Mesendoderm (in vitro differentiated cells): ENCODE data around the gene LAMTOR4.
"Not testable (repeated sequence)": the region's sequence is repeated elsewhere in the genome, so short reads cannot be mapped to it uniquely, and the experiment has no call there.

ENCODE experiments used
- DNase-seq: peaks from one replicate; pipeline ENCODE4 v3.0.0; 2013
- H2AK5ac ChIP-seq: 2 replicates; pipeline ENCODE4 v1.6.1; 2013; ENCODE audit warnings: low read length, inconsistent platforms
- H2BK120ac ChIP-seq: 2 replicates; pipeline ENCODE4 v1.6.1; 2013; ENCODE audit warnings: low read depth, mild to moderate bottlenecking, low read length, moderate library complexity, mixed read lengths
- H2BK15ac ChIP-seq: replicated peaks from 2 replicates; pipeline ENCODE4 v1.6.1; 2013; ENCODE audit warnings: low read depth, mild to moderate bottlenecking, moderate library complexity
- H2BK5ac ChIP-seq: 2 replicates; pipeline ENCODE4 v1.6.1; 2013; ENCODE audit warnings: low read length, inconsistent platforms
- H3K18ac ChIP-seq: 2 replicates; pipeline ENCODE4 v1.6.1; 2013; ENCODE audit warnings: mild to moderate bottlenecking, low read length, mixed read lengths
- H3K23ac ChIP-seq: one replicate; pipeline ENCODE4 v1.6.1; 2013; ENCODE audit warnings: low read length
- H3K27ac ChIP-seq: 2 replicates; pipeline ENCODE4 v1.5.1; 2013; ENCODE audit warnings: low read depth, mild to moderate bottlenecking, inconsistent platforms, low read length, moderate library complexity
- H3K27me3 ChIP-seq: 2 replicates; pipeline ENCODE4 v1.6.1; 2013; ENCODE audit warnings: low read length, control low read depth, mild to moderate bottlenecking, inconsistent platforms; ENCODE audit not compliant: insufficient read depth, poor library complexity
- H3K36me3 ChIP-seq: 2 replicates; pipeline ENCODE4 v1.6.1; 2013; ENCODE audit warnings: low read length, inconsistent platforms; ENCODE audit not compliant: control insufficient read depth, insufficient read depth
- H3K4ac ChIP-seq: one replicate; pipeline ENCODE4 v1.6.1; 2013; ENCODE audit warnings: low read depth, mild to moderate bottlenecking, low read length, moderate library complexity
- H3K4me1 ChIP-seq: 2 replicates; pipeline ENCODE4 v1.6.1; 2013; ENCODE audit warnings: low read depth, low read length, inconsistent platforms; ENCODE audit not compliant: control insufficient read depth
- H3K4me2 ChIP-seq: 2 replicates; pipeline ENCODE4 v1.6.1; 2013; ENCODE audit warnings: low read length
- H3K4me3 ChIP-seq: 2 replicates; pipeline ENCODE4 v1.5.1; 2013; ENCODE audit warnings: mild to moderate bottlenecking, low read length
- H3K56ac ChIP-seq: one replicate; pipeline ENCODE4 v1.6.1; 2013; ENCODE audit warnings: low read length
- H3K79me1 ChIP-seq: 2 replicates; pipeline ENCODE4 v1.6.1; 2013; ENCODE audit warnings: low read length, inconsistent platforms
- H3K79me2 ChIP-seq: 2 replicates; pipeline ENCODE4 v1.6.1; 2013; ENCODE audit warnings: mild to moderate bottlenecking, low read length; ENCODE audit not compliant: control insufficient read depth, insufficient read depth
- H3K9ac ChIP-seq: 2 replicates; pipeline ENCODE4 v1.6.1; 2013; ENCODE audit warnings: low read length, inconsistent platforms
- H4K5ac ChIP-seq: one replicate; pipeline ENCODE4 v1.6.1; 2013; ENCODE audit warnings: low read length
- H4K8ac ChIP-seq: one replicate; pipeline ENCODE4 v1.6.1; 2013; ENCODE audit warnings: low read depth, mild to moderate bottlenecking, control low read depth, low read length, moderate library complexity
- WGBS: extraction: QIAGEN DNeasy Blood & Tissue Kit; methylation state at CpG from one replicate; pipeline ENCODE4 v1.1.7; 2013; ENCODE audit warnings: low lambda C conversion rate, missing lambda C conversion rate; ENCODE audit not compliant: insufficient coverage; ENCODE audit errors: extremely low coverage; 5-methylcytosine and 5-hydroxymethylcytosine counted together

LAMTOR4 gene

GRCh38 chr7:100182616-100183015 is 33.9 kb downstream of the LAMTOR4 start:
- H3K4me3 ChIP-seq, H2BK120ac ChIP-seq, H2BK5ac ChIP-seq, H3K36me3 ChIP-seq, H3K56ac ChIP-seq, DNase-seq, H3K23ac ChIP-seq, H3K9ac ChIP-seq, H3K4me1 ChIP-seq, H4K8ac ChIP-seq, H3K4me2 ChIP-seq, H3K27ac ChIP-seq, H2BK15ac ChIP-seq, H3K18ac ChIP-seq, H4K5ac ChIP-seq, H3K79me2 ChIP-seq, H3K79me1 ChIP-seq, H2AK5ac ChIP-seq, H3K4ac ChIP-seq, H3K27me3 ChIP-seq: not testable (repeated sequence)
- no CpG with 5 or more reads among the region's 6 CpGs for WGBS

GRCh38 chr7:100183090-100183489 is 34.4 kb downstream of the LAMTOR4 start:
- not testable (repeated sequence) for H4K5ac ChIP-seq, H2BK120ac ChIP-seq, H3K4me1 ChIP-seq, H3K27me3 ChIP-seq, H3K79me1 ChIP-seq, H3K79me2 ChIP-seq, H3K4me2 ChIP-seq, H3K27ac ChIP-seq, H3K18ac ChIP-seq, H2BK15ac ChIP-seq, H4K8ac ChIP-seq, H3K9ac ChIP-seq, H3K56ac ChIP-seq, H3K36me3 ChIP-seq, H3K4me3 ChIP-seq, H3K23ac ChIP-seq, DNase-seq, H2BK5ac ChIP-seq, H3K4ac ChIP-seq, H2AK5ac ChIP-seq
- WGBS: no CpG with 5 or more reads among the region's 6 CpGs

- H3K27me3 ChIP-seq: no peaks in the 10 kb centered on the region
- H3K4me1 ChIP-seq: no peaks in the 10 kb centered on the region
- H3K4me3 ChIP-seq: no peak overlapping the region
- H4K5ac ChIP-seq: no peak overlapping the region
- H2BK15ac ChIP-seq: no peak overlapping the region
- H2AK5ac ChIP-seq: no peak overlapping the region
- no peak overlapping the region for H3K23ac ChIP-seq
- H2BK120ac ChIP-seq: no peak overlapping the region
- no CpG with 5 or more reads among the region's 2 CpGs for WGBS
- H3K4ac ChIP-seq: no peak overlapping the region
- H3K18ac ChIP-seq: no peak overlapping the region
- no peaks in the 10 kb centered on the region for H3K79me2 ChIP-seq
- no peak for DNase-seq
- H4K8ac ChIP-seq: no peak overlapping the region
- no peak overlapping the region for H3K4me2 ChIP-seq
- no peak overlapping the region for H3K56ac ChIP-seq
- H3K9ac ChIP-seq: no peak overlapping the region
- H3K27ac ChIP-seq: no peak overlapping the region
- no peaks in the 10 kb centered on the region for H3K79me1 ChIP-seq
- no peak overlapping the region for H2BK5ac ChIP-seq
- H3K36me3 ChIP-seq: no peaks in the 10 kb centered on the region
Observed at GRCh38 chr7:100185726-100186125, 37.0 kb downstream of the LAMTOR4 start.

GRCh38 chr7:100189061-100189460 is 40.3 kb downstream of the LAMTOR4 start:
- no peaks in the 10 kb centered on the region for H3K27me3 ChIP-seq
- H3K23ac ChIP-seq: no peak overlapping the region
- H2AK5ac ChIP-seq: no peak overlapping the region
- H3K18ac ChIP-seq: no peak overlapping the region
- no peak overlapping the region for H3K4me2 ChIP-seq
- H3K36me3 ChIP-seq: no peaks in the 10 kb centered on the region
- H3K27ac ChIP-seq: no peak overlapping the region
- H4K5ac ChIP-seq: no peak overlapping the region
- H2BK120ac ChIP-seq: no peak overlapping the region
- no peak overlapping the region for H2BK15ac ChIP-seq
- no peak overlapping the region for H3K4ac ChIP-seq
- H3K79me1 ChIP-seq: no peaks in the 10 kb centered on the region
- DNase-seq: no peak
- H3K79me2 ChIP-seq: no peaks in the 10 kb centered on the region
- H3K56ac ChIP-seq: no peak overlapping the region
- no peak overlapping the region for H2BK5ac ChIP-seq
- no CpG with 5 or more reads among the region's 3 CpGs for WGBS
- H3K4me1 ChIP-seq: no peaks in the 10 kb centered on the region
- H3K4me3 ChIP-seq: no peak overlapping the region
- no peak overlapping the region for H4K8ac ChIP-seq
- no peak overlapping the region for H3K9ac ChIP-seq

GRCh38 chr7:100190048-100190711 is 41.5 kb downstream of the LAMTOR4 start:
- Histone ChIP-seq H3K79me2 (no peaks in the 10 kb centered on the region), H4K5ac (no peak overlapping the region), H2BK15ac (no peak overlapping the region), H3K4me3 (no peak overlapping the region), H3K27me3 (no peaks in the 10 kb centered on the region), H3K27ac (no peak overlapping the region), H4K8ac (no peak overlapping the region), H2BK120ac (no peak overlapping the region), H3K79me1 (no peaks in the 10 kb centered on the region), H3K4me2 (no peak overlapping the region), H2AK5ac (no peak overlapping the region), H3K4me1 (no peaks in the 10 kb centered on the region), H3K56ac (no peak overlapping the region), H3K36me3 (no peaks in the 10 kb centered on the region), H3K18ac (no peak overlapping the region), H2BK5ac (no peak overlapping the region), H3K4ac (no peak overlapping the region), H3K23ac (no peak overlapping the region), H3K9ac (no peak overlapping the region)
- DNase-seq: peak; percentile 52
- WGBS: no CpG with 5 or more reads among the region's 4 CpGs

GRCh38 chr7:100191775-100192174 is 43.1 kb downstream of the LAMTOR4 start:
- Histone ChIP-seq H4K5ac (no peak overlapping the region), H2AK5ac (no peak overlapping the region), H3K27ac (no peak overlapping the region), H3K4me3 (no peak overlapping the region), H3K27me3 (no peaks in the 10 kb centered on the region), H3K56ac (no peak overlapping the region), H3K18ac (no peak overlapping the region), H3K23ac (no peak overlapping the region), H3K4ac (no peak overlapping the region), H3K79me2 (no peaks in the 10 kb centered on the region), H3K4me1 (no peaks in the 10 kb centered on the region), H3K79me1 (no peaks in the 10 kb centered on the region), H3K9ac (no peak overlapping the region), H2BK120ac (no peak overlapping the region), H4K8ac (no peak overlapping the region), H3K36me3 (no peaks in the 10 kb centered on the region), H2BK5ac (no peak overlapping the region), H2BK15ac (no peak overlapping the region), H3K4me2 (no peak overlapping the region)
- no CpG with 5 or more reads among the region's 2 CpGs for WGBS
- DNase-seq: no peak
